HG03565 (cell line): ENCODE results near the gene FGF18.

Source experiments
- ATAC-seq: cut with Tn5 transposase; IDR thresholded peaks from one replicate; pipeline ENCODE4 v1.9.1; 2021; ENCODE audit warnings: mild to moderate bottlenecking, moderate library complexity; ENCODE audit not compliant: unreplicated experiment

FGF18 gene

DNA sequence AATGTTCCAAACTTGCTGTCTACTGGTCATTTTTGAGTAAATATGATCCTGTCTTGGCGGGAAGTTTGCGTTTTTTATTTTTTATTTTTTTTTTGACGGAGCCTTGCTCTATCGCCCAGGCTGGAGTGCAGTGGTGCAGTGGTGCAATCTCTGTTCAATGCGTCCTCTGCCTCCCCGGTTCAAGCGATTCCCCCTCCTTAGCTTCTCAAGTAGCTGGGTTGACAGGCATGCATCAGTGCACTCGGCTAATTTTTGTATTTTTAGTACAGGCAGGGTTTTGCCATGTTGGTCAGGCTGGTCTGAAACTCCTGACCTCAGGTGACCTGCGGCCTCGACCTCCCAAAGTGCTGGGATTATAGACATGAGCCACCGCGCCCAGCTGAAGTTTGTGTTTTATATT, 45.4 kb downstream of the FGF18 start:
- no peak for ATAC-seq

DNA sequence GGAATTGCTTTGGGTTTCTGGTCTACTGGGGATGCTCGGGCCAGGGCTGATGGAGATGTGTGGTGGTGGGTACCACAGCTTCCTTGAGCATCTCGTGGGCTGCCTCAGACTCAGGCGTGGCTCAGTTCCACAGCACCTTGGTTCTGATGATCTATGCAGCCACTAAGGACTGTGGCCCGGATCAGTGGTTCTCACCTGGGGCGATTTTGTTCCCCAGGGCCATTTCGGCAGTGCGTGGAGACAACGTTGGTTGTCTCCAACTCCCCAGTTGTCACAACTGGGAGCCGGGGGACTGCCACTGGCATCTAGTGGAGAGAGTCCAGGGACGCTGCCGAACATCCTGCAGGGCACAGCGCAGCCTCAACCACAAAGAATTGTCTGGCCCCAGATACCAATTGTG, 47.7 kb downstream of the FGF18 start:
- ATAC-seq: no peak

DNA sequence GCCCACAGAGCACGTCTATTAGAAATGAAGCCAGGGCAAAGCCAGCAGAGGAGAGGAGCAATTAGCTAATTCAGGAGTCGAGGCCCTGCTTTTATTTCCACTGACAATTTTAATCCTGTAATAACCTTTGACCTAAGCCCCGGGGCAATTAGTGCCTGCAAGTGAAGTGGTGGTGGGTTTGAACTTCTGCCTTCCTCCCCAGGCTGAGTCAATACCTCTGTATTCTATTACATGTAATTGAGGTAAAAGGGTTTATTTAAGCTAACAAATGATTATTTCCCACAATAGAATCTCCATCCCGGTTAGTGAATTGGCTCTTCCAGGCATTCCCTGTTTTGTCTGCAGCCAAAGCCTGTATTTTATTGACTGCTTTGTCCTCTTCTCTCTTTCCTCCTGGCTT, 49.9 kb downstream of the FGF18 start:
- ATAC-seq: no peak

DNA sequence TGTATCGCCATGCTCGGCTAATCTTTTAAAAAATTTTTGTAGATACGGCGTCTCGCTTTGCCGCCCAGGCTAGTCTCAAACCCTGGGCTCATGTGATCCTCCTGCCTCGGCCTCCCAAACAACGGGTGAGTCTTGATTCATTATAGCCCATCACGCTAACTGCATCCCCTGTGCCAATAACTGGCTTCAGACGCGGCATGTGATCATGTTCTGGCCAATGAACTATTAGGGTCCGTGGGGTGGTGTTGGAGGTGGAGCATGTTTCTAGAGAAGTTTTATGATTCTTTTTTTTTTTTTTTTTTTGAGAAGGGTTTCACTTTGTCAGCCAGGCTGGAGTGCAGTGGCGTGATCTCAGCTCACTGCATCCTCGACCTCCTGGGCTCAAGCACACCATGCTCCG, 51.0 kb downstream of the FGF18 start:
- ATAC-seq: no peak

DNA sequence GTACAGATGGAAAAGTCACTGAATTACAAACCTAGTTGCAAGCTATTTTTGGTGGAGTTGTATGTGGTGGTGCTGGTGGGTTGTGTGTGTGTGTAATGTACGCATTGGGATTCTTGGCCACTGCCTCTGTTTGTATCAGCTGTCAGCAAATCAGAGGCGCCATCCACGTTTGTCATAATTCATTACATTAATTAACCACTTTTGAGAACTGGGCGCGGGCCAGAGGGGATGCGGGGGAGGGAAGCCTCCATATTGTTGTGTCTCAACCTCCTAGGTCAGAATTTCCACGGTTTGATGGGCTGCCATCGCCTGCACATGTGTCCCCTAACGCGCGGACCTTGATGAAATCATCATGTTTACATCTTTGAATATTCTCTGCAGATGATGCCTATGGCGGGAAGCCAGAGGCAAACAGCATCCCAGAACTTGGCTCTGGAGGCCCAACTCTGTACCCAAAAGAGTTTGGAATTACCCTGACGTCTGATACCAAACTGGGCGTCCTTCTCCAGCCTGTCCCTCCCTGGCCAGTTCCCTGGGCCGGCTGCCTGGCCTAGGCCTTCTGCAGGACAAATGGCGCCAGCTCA, 54.9 kb downstream of the FGF18 start:
- no peak for ATAC-seq

DNA sequence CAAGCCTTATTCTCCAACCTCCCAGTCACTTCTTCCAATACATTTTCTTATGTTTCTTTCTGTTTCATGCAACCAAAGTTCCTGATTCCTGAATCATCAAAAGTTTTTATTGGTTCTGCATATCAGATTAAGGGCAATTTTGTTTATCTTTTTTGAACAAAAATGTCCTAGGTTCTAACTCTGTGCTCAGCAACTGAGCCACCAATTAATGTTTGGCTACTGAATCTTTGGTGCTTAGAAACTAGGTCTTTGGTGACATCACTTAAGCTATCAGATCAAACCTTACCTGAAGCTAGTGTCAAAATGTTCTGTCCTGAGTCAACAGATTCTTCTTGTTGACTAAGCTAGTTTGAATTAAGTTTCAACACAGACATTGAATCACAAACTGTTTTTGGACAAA, 56.1 kb downstream of the FGF18 start:
- no peak for ATAC-seq

DNA sequence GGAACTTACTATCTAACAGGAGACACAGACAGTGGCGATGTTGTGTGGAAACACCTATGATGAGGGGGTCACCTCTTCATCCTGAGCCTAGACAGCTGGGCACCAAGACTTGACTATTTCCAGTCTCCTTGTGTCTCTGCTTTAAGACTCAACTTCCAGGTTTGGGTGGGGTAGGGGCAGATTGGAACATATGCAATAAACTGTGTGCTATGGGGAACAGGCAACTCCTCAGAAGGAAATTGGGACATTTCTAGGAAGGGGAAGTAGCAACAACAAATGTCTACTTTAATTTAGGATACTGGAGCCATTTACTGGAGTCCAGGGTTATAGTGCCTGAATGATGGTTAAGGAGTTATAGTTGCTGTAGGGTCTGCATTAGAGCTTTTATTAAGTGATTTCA, 57.3 kb downstream of the FGF18 start:
- no peak for ATAC-seq

DNA sequence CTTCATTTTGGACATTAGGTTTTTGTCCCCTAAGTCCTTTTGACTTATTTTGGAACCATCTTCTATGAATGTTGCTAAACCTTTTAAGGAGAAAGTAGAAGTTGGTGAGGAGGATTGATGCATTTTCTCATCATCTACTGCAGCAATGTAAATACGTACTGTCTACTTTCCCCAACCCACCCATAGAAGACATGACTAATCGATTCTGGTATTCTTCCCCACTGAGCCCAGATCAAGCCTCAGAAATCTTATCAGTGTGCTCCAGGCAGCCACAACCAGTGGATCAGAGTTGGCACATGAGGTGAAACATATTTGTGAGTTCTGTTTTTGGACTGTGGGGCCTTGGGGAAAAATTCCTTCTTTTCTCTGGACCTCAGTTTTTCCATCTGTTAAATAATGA, 57.7 kb downstream of the FGF18 start:
- ATAC-seq: no peak

DNA sequence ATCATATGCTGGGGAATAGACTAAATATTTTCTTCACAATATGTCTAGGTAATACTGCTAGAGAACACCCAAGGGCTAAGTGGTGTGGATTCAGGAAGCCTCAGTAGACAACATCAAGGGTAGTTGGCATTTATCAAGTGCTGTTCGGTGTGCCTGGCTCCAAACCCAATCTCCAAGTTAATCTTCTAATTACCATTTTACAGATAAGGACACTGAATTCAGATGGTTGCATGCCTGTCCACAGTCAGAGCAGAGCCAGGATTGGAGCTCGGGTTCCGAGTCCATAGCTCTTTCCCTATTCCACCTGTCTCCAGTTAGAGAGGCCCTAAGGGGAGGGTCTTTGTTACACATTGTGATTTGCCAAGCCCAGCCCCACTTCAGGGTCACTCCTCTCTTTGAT, 58.2 kb downstream of the FGF18 start:
- ATAC-seq: no peak

DNA sequence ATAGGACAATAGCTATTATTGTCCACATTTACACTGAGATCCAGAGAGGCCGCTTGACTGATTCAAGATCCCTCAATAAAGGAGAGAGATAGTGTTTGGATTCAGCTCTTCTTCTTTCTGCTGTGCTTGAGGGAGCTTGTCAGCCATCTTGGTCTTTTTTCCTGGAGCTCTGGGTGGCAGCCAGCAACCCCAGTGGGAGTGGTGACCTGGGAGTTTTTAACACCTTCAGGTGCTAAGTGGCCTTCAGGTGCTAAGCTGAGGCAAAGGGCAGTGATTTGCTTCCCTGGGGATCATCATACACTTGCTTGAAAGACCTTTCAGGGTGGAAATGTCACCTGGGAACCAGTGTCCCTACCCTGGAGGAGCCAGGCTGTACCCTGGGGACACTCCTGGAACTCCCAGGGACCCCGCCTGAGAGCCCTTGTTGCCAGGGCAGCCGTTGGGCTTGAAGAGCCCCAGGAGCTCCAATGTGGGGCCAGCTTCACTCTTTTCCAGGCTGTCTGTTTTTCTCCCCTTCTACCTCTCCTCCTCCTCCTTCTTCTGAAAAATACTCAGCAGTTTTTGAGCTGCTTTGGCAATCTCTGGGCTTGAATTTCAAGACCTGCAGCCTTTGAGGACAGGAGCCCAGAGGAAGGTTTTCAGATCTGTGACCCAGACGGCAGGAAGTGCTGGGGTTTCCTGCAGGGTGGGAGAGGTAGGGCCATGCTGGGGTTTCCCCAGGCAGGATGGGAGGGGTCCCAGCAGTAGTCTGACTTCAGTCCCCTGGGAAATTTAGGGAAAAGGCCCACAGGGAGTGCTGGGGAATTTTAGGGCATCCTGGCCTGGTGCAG, 59.7 kb downstream of the FGF18 start:
- no peak for ATAC-seq

DNA sequence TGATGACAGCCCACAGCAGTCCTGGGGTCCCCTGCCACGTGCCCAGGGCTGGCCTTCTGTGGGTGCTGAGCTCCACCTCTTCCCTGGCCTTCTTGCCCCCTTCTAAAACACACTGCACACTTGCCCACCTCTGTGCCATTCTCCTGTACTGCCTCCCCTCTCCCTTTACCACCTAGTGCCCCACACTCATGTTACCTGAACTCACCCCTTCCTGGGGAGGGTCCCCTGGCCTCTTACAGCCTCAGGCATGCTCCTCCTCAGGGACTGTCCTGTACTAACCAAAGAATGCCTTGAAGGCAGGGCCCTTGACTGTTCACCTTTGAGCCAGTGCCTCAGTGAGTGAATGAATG, 60.3 kb downstream of the FGF18 start:
- no peak for ATAC-seq

DNA sequence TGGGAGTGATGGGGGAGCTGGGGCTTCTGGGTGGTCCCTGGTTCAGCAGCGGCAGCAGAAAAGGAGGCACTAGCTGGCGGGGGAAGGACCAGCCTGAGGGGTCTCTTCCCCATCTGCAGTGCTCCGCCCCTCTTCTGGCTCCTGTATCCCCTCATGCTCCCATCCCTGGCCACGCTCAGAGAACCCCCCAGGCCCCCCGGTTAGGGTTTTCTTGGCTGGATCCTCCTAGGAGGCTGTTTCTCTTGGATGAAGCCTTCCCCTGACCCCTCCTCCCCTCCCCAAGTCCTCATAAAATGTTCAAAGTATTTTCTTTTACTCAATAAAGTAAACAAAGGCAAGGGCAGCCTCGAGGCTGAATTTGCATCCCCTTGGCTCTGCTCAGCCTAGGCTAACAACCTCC, 60.8 kb downstream of the FGF18 start:
- no peak for ATAC-seq

DNA sequence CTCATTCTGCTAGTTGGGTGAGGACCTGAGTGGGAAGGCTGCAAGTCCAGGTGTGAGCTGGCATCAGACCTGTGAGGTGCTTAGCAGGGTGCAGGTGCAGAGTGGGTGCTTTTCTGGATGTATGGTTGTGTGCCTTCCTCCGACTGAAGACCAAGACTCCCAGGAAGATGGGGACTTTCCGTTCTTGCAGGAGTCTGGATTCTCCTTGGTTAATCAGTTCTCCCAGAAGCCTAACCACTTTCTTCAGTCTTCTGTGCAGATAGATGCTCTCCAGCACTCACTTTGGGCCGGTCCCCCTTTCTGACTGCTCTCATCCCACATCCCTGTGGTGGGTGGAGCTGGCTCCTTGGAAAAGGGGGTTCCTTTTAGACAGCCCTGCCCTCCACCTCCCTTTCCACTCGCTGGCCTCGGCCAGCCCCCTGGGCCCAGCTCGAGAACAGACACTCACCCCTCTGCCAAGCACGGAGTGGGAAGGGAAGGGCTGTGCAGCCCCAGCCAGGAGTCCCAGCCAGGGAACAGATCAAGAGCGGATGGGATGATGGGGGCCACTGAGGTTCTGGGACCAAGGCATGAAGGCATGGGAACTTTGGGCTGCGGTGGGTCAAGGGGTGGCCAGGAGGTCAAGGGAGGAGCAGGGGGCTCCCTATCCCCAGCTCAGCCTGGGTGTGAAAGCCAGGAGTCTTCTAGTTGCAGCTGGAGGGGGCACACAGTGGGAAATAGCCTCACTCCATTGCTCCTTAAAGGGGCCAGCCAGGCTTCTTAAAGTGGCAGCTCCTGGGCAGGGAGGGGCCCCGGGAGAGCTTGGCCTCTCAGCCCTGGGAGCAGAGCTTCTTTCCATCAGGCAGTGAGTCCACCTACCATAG, 62.4 kb downstream of the FGF18 start:
- no peak for ATAC-seq

DNA sequence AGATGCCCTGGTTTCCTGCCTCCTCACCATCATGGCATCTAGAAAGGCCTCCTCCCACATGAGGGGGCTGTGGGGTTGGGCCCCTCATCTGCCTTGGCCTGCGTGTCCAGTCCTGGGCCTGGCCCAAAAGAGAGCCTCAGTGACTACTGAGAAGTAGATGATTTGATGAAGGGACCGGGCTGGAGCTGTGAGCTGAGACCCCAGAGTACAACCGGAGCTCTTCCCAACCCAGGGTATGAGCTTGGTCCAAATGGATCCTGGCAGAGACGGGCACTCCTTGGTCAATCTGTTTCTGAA, 62.9 kb downstream of the FGF18 start:
- ATAC-seq: no peak

DNA sequence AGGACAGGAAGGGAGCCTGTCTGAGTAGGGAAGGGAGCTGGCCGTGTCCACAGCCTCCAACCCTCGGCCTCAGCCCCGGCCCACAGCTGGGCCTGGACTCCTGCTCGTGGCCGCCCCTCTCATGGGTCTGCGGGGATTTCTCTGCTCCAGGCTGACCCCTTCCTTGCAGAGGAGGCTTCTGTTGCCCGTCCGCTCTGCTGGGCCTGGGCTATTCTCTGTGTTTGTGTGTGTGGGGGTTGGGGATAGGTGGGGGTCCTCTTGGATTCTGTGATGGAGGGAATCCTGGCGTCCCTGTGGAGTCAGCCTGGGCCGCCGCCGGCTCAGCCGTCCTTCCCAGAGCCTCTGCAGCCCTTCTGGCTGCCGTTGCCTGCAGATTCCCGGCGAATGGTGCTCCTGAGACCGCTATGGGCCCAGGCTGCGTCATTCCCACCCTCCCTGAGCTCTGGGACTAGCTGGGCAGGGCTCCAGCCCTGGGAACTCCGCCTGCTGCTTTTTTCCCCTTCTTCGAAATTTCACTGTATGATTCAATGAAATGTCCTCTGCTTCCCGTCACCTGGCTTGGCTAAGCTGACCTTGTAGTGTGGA, 64.2 kb downstream of the FGF18 start:
- no peak for ATAC-seq

DNA sequence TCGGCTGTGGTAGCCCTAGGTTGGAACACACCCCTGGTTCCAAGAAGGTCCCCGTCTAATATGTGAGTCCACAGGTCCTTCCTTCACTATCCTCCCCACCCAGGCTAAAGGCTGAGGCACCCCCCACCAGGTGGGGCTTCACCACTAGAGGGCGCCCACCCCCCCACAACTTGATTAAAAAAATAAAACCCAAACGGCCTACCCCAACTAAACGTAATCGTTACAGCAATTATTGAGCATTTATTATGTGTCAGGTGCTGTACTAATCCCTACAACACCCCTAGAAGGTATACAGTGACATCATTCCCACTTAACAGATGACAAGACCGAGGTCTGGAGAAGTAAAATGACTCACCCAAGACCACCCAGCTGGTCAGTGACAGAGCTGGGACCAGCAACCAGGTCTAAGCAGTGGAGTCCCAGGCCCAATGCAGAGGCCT, 65.0 kb downstream of the FGF18 start:
- no peak for ATAC-seq

DNA sequence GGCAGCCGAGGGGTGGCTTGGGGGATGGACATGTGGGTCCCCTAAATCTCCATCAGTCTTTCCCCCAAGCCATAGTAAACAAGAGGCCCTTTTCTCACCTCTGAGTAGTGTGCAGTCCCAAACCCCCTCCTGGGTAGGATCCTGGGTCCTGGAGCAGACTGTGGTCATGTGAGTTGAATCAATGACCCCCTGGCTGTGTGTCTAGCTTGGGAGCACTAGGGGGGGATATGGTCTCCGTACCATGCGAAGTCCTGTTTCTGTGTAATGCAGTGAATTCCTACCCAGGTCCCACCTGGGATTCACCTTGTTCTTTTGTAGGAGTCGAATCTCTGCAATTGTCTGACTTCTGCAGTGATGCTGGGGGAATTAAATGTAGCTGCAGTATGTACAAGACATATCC, 66.2 kb downstream of the FGF18 start:
- ATAC-seq: no peak

DNA sequence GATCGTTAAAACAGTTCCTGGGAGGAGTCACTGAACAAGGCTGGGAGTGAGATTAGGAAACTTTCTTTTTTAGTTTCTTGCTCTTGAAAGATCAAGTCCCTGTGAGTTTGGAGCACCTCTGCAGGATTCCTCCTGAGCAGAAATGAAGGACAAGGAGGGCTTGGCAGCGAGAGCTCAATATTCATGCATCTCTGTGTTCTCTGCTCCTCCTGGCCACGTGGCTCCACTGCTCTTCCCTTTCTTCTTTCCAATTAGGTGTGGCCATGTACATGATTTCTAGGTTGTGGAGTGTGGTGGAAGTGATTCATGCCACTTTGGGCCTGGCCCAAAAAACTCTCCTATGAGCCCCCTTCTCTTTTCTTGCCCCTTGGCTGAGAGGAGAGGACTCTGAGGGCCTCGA, 67.2 kb downstream of the FGF18 start:
- ATAC-seq: no peak

DNA sequence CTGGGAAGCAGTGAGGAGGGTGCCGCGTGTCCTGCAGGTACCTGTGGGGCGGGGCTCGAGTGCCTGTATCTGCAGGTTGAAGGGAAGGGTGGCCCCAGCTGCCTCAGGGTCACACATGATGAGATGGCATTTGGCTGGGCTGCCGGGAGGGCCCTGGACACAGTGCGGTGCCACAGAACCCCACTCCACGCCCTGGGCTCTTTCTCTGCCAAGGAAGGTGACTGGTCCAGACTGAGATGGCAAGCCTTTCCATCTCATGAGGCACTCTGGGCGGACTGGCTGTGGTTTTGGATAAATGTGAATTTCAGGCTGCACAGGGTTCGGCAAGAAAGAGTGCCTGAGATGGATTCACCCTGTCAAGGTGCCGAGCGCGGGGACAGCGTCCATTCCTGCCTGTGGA, 69.4 kb downstream of the FGF18 start:
- ATAC-seq: no peak

DNA sequence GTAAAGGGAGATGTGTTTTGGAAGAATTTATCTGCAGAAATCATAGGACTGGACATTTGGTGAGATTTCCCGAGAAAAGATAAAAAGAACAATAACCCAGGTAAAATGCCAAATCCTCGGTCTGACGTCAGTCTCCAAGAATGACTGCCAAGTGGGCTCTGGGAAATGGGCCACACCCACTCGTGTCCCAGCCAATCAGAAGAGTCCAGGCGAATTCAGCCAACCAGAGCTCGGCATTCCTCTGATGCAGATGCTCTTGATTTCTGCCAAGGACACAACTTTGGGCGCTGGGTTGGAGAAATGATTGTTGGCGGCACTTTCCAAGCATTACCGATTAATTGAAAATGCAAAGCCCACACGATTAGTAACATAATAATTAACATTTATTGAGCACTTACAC, 73.3 kb downstream of the FGF18 start:
- no peak for ATAC-seq

DNA sequence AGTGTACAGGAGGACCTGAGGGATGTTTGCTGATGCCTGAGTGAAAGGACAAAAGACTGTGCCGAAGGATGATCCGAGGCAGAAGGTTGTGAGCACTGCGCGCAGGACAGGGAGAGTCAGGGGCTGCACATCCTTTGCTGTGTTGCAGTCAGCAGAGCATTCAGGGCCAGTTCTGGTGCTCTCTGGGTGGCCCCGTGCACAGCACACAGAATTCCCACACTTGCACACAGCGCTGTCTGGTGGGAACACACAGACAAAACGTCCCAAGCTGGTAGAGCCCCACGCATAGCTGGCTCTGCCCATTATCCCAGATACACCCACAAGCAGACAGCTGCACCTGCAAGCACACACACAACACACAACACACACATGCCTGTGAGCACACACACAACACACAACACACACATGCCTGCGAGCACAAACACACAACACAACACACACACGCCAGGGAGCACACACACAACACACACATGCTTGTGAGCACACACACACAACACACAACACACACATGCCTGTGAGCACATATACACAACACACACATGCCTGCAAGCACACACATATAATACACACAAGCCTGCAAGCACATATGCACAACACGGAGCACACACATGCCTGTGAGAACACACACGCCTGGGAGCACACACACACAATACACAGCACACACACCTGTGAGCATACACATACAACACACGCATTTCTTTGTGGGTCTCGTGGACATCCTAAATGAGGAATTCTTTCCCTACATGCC, 74.4 kb downstream of the FGF18 start:
- ATAC-seq: no peak
